Lung (tissue), 12 donors: Measurements from ENCODE around the gene GRAMD1B. TPM values are rescaled to one million over a fixed set of nuclear protein-coding genes. Genes with fewer than 3 reads are reported as not detected.

Source experiments
- ATAC-seq: fragments of 200-7000 bp; cut with Tn5 transposase; one replicate; pipeline ENCODE4 v1.9.1; 2020; ENCODE audit warnings: moderate number of reproducible peaks; ENCODE audit not compliant: insufficient read depth, low FRiP score
- DNase-seq, 3 donors: peaks; one replicate each; pipeline ENCODE4 v3.0.0-alpha.2; 2013 to 2017
- H3K27ac ChIP-seq, 2 donors: one replicate each; pipeline ENCODE4 v1.5.1; 2013; ENCODE audit warnings: mild to moderate bottlenecking in 2 of 2, moderate library complexity in 2 of 2, control low read depth in 1 of 2, inconsistent platforms in 1 of 2, low read depth in 1 of 2, low read length in 1 of 2
- H3K27me3 ChIP-seq, 3 donors: one replicate each; pipeline ENCODE4 v1.5.1; 2013; ENCODE audit warnings: low read length in 2 of 3; ENCODE audit not compliant: control insufficient read depth in 3 of 3, insufficient read depth in 3 of 3
- H3K36me3 ChIP-seq, 4 donors: one replicate each; pipeline ENCODE4 v1.5.1; 2013; ENCODE audit warnings: low read length in 4 of 4, mild to moderate bottlenecking in 1 of 4, moderate library complexity in 1 of 4; ENCODE audit not compliant: control insufficient read depth in 4 of 4, insufficient read depth in 4 of 4
- H3K4me1 ChIP-seq, 5 donors: one replicate each; pipeline ENCODE4 v1.5.1; 2013; ENCODE audit warnings: low read length in 5 of 5, mild to moderate bottlenecking in 2 of 5, moderate library complexity in 1 of 5; ENCODE audit not compliant: control insufficient read depth in 5 of 5, insufficient read depth in 5 of 5
- H3K4me3 ChIP-seq: one replicate; pipeline ENCODE4 v1.5.1; 2013; ENCODE audit warnings: mild to moderate bottlenecking, control low read depth, moderate library complexity
- H3K9ac ChIP-seq, 2 donors: one replicate each; pipeline ENCODE4 v1.5.1; 2013; ENCODE audit warnings: low read length in 2 of 2, control low read depth in 1 of 2; ENCODE audit not compliant: insufficient read depth in 1 of 2
- H3K9me3 ChIP-seq, 4 donors: one replicate each; pipeline ENCODE4 v1.5.1; 2013; ENCODE audit warnings: low read length in 3 of 4, mild to moderate bottlenecking in 1 of 4, moderate library complexity in 1 of 4; ENCODE audit not compliant: control insufficient read depth in 4 of 4, insufficient read depth in 3 of 4
- WGBS, 2 donors: extraction: QIAGEN DNeasy Blood & Tissue Kit; methylation state at CpG; one replicate each; pipeline ENCODE4 v1.1.7; 2013; 5-methylcytosine and 5-hydroxymethylcytosine counted together
- polyA plus RNA-seq, 2 donors: library from polyadenylated mRNA; stranded (reverse); fragments of 200-250 nt; gene quantifications; one replicate each; pipeline ENCODE4 v1.2.1, GENCODE V29; 2013
- total RNA-seq, 2 donors: library from RNA; depleted of rRNA in 1 of 2; stranded (reverse); fragments of >200 nt in 1 of 2; gene quantifications; one replicate each; pipeline ENCODE4 v1.2.1, GENCODE V29; 2014 to 2021
- TF ChIP-seq, protein P1 (sequence below): IDR thresholded peaks from 2 replicates; pipeline ENCODE4 v1.5.1; 2012; ENCODE audit warnings: mild to moderate bottlenecking; ENCODE audit errors: control extremely low read depth, extremely low read depth
- donor health status: control.
- donor health status: control.
- donor health status: Bipolar disorder and iron deficiency.
- donor health status: healthy.
- donor health status: DM: yes; HTN: yes; CAD: no.

The GRAMD1B gene
- total and polyA plus RNA-seq, 4 donors: 1.4 to 6.0 (median 3.3) TPM

DNA sequence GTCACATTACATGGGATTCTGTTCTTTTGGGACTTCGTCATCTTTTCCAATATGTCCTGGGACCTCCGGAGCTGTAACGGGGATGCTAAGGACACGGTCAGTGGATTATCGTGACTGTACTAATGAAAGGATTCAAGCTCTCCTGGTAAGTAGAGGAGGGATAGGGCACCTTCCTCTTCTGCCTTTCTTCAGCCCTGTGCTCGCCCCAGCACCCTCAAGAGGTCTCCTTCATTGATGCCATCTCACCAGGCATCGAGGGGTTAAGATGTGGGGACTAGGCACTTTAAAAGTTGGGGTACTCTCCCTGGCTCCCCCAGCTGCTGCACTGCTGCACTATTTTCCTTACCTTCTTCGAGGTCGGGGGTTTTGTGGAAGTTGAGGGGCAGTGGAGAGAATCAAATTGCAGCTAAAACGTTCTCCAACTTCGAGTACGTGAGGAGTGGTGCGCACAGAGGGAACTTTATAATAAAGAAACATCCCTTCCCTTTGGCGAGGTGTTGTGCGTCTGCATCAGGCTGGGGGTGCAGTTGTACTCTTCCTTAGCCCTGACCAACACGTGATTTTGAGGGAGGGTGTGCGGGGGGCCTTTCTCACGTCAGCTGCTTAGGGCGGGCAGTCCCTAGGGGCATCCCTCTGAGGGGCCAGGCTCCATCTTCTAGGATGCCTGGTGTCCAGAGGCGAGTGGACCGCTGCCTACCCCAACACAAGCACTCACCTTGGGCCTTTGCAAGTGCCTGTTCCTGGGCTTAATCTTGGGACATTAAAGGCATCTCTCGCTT lies 96.1 kb downstream of the GRAMD1B start:
- H3K4me3 ChIP-seq: no peak overlapping the region
- H3K9ac ChIP-seq: no peak overlapping the region
- ATAC-seq: no peak
- TF ChIP-seq, protein P1, sequence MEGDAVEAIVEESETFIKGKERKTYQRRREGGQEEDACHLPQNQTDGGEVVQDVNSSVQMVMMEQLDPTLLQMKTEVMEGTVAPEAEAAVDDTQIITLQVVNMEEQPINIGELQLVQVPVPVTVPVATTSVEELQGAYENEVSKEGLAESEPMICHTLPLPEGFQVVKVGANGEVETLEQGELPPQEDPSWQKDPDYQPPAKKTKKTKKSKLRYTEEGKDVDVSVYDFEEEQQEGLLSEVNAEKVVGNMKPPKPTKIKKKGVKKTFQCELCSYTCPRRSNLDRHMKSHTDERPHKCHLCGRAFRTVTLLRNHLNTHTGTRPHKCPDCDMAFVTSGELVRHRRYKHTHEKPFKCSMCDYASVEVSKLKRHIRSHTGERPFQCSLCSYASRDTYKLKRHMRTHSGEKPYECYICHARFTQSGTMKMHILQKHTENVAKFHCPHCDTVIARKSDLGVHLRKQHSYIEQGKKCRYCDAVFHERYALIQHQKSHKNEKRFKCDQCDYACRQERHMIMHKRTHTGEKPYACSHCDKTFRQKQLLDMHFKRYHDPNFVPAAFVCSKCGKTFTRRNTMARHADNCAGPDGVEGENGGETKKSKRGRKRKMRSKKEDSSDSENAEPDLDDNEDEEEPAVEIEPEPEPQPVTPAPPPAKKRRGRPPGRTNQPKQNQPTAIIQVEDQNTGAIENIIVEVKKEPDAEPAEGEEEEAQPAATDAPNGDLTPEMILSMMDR: no peak
- H3K36me3 ChIP-seq: no peaks in the 10 kb centered on the region
- H3K4me1 ChIP-seq: peaks cover 0 to 6% (median 0%) of the 10 kb centered on the region in 5 donors
- DNase-seq: no peak
- WGBS, 2 donors: 81 to 89% methylated on average over 22 of the region's 22 CpGs
- no peaks in the 10 kb centered on the region for H3K9me3 ChIP-seq
- H3K27ac ChIP-seq: no peak overlapping the region
- no peaks in the 10 kb centered on the region for H3K27me3 ChIP-seq

DNA sequence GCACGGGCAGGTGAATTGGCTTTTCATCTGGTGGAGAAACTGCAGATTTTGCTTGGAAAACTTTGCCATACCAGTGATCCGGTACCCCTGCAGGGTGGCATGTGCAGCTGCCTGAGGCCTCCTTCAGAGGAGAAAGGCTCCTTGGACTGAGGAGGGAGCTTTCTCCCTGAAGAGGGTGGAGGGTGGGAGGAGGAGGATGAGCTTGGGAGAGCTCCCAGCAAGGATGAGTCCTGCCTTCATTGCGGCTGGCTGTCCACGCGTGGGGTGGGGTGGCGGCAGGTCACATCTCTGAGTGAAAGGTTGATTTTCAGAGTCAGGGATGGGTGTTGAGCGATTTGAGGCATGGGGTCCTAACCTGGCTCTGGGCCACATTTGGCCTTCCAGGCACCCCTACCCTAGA lies 96.8 kb downstream of the GRAMD1B start:
- Histone ChIP-seq H3K4me1 (peaks cover 0 to 6% (median 0%) of the 10 kb centered on the region in 5 donors), H3K36me3 (no peaks in the 10 kb centered on the region), H3K27ac (no peak overlapping the region), H3K9me3 (no peaks in the 10 kb centered on the region), H3K4me3 (no peak overlapping the region), H3K9ac (no peak overlapping the region), H3K27me3 (no peaks in the 10 kb centered on the region)
- WGBS, 2 donors: 88 to 97% methylated on average over 7 of the region's 7 CpGs
- ATAC-seq (no peak), DNase-seq (no peak)
- TF ChIP-seq, protein P1: no peak

DNA sequence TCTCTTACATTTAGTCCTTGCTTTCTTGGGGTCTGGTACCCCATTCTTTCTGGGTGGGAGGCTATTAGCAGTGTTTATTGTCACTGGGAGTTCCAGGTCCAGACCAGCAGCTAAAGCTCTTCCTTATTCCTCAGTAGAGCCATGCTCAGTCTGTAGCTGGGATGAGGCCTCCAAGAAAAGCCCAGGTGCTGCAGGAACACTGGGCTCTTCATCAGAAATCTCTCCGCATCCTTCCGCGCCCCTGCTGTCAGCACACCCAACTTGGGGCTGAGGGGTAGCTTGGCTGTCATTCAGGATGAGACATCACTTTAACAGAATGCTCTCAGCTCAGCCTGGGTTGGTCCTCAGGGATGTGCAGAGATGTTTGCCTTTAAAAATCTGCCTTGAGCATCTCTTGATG lies 97.5 kb downstream of the GRAMD1B start:
- Histone ChIP-seq H3K27me3 (no peaks in the 10 kb centered on the region), H3K27ac (no peak overlapping the region), H3K9me3 (no peaks in the 10 kb centered on the region), H3K4me3 (no peak overlapping the region), H3K4me1 (peaks cover 0 to 6% (median 0%) of the 10 kb centered on the region in 5 donors), H3K9ac (no peak overlapping the region), H3K36me3 (no peaks in the 10 kb centered on the region)
- DNase-seq (no peak), ATAC-seq (no peak)
- TF ChIP-seq, protein P1: no peak
- WGBS, 2 donors: 95 to 98% methylated on average over 3 of the region's 3 CpGs

DNA sequence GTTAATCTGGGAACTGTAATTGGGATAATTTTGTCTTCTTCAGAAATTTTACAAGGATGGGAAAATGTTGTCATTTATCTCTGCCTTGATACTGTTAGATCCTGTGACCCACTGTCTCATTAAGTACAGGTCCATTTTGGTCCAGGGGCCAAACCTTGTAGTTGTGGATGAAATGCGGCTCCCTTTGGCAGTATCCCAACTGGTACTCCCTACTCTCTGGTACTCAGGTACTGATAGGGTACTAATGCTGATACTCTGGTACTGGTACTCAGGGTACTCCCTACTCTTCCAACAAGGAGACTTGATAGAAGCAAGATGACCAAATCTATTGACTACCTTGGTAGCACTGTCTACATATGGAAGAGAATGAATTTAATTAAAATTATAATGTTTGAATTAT lies 97.9 kb downstream of the GRAMD1B start:
- no peaks in the 10 kb centered on the region for H3K9me3 ChIP-seq
- H3K27me3 ChIP-seq: no peaks in the 10 kb centered on the region
- 89 to 95% methylated on average over 1 of the region's 1 CpG for WGBS, 2 donors
- no peaks in the 10 kb centered on the region for H3K36me3 ChIP-seq
- TF ChIP-seq, protein P1: no peak
- peaks cover 0 to 6% (median 0%) of the 10 kb centered on the region in 5 donors for H3K4me1 ChIP-seq
- DNase-seq (no peak), ATAC-seq (no peak)
- no peak overlapping the region for H3K4me3 ChIP-seq
- H3K27ac ChIP-seq: no peak overlapping the region
- no peak overlapping the region for H3K9ac ChIP-seq
